Left ventricle myocardium inferior (tissue), 1 donor: ENCODE results near the gene WDR37. TPM values are rescaled to one million over a fixed set of nuclear protein-coding genes. Genes with fewer than 3 reads are reported as not detected.
"Not testable (repeated sequence)": the region's sequence is repeated elsewhere in the genome, so short reads cannot be mapped to it uniquely, and the experiment has no call there.

ENCODE experiments used
- DNase-seq: peaks from one replicate; pipeline ENCODE4 v3.0.0-alpha.2; 2020
- H3K27ac ChIP-seq: fragments of 200-600 bp; replicated peaks from 2 replicates; pipeline ENCODE4 v1.8.0; 2021
- H3K27me3 ChIP-seq: fragments of 200-600 bp; 2 replicates; pipeline ENCODE4 v1.8.0; 2021; ENCODE audit warnings: low read depth
- H3K36me3 ChIP-seq: fragments of 200-600 bp; 2 replicates; pipeline ENCODE4 v1.8.0; 2021
- H3K4me1 ChIP-seq: fragments of 200-600 bp; 2 replicates; pipeline ENCODE4 v1.8.0; 2021
- H3K4me3 ChIP-seq: fragments of 200-600 bp; 2 replicates; pipeline ENCODE4 v1.8.0; 2021; ENCODE audit warnings: mild to moderate bottlenecking, moderate library complexity
- H3K9me3 ChIP-seq: fragments of 200-600 bp; replicated peaks from 2 replicates; pipeline ENCODE4 v1.8.0; 2021
- intact Hi-C: fragments of 100-400 bp; cut with micrococcal nuclease; formaldehyde crosslinking; loops from one replicate; pipeline ENCODE4 v1.11.0; 2022
- total RNA-seq: library from RNA; stranded (reverse); fragmentation: NEBNext Ultra II Directional; extraction: Animal tissue kit (Norgen Biotek cat#: 25700); gene quantifications from one replicate; pipeline ENCODE4 v1.2.1, GENCODE V29; 2021
- TF ChIP-seq, protein P1 (sequence below): fragments of 200-600 bp; IDR thresholded peaks from 2 replicates; pipeline ENCODE4 v1.8.0; 2021; ENCODE audit warnings: antibody characterized with exemption, mild to moderate bottlenecking, borderline replicate concordance
- donor health status: DM: no; HTN: yes; CAD: no; lungs with severe emphysema.

WDR37 gene
- total RNA-seq, 1 donor from 2014 or later, result 28.2 TPM

GRCh38 chr10:1160561-1161314 lies 104.6 kb downstream of the WDR37 start:
- DNase-seq, result no peak
- Histone ChIP-seq H3K4me3 (no peak overlapping the region), H3K4me1 (no peaks in the 10 kb centered on the region), H3K36me3 (no peaks in the 10 kb centered on the region), H3K9me3 (no peaks in the 10 kb centered on the region), H3K27ac (no peak overlapping the region), H3K27me3 (peaks cover 65% of the 10 kb centered on the region)
- intact Hi-C loops, result no loop called here
- TF ChIP-seq, protein P1, sequence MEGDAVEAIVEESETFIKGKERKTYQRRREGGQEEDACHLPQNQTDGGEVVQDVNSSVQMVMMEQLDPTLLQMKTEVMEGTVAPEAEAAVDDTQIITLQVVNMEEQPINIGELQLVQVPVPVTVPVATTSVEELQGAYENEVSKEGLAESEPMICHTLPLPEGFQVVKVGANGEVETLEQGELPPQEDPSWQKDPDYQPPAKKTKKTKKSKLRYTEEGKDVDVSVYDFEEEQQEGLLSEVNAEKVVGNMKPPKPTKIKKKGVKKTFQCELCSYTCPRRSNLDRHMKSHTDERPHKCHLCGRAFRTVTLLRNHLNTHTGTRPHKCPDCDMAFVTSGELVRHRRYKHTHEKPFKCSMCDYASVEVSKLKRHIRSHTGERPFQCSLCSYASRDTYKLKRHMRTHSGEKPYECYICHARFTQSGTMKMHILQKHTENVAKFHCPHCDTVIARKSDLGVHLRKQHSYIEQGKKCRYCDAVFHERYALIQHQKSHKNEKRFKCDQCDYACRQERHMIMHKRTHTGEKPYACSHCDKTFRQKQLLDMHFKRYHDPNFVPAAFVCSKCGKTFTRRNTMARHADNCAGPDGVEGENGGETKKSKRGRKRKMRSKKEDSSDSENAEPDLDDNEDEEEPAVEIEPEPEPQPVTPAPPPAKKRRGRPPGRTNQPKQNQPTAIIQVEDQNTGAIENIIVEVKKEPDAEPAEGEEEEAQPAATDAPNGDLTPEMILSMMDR, result no peak

DNA sequence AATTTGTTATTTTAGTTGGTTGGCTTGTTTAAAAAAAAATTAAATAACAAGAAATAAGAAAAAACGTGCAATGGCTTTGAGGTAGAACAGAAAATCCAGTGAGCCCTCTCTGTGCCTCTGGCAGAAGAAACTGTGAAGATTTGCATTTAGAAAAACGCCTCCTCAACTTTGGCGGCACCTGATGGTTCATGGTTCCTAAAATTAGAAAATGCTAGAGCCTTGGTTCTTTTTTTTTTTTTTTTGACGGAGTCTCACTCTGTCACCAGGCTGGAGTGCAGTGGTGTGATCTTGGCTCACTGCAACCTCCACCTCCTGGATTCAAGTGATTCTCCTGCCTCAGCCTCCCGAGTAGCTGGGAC lies 105.1 kb downstream of the WDR37 start:
- intact Hi-C loops, H3K27ac ChIP-seq, H3K9me3 ChIP-seq, H3K4me1 ChIP-seq, H3K4me3 ChIP-seq, DNase-seq, H3K36me3 ChIP-seq: not testable (repeated sequence)
- H3K27me3 ChIP-seq, result peaks cover 67% of the 10 kb centered on the region

- Histone ChIP-seq H3K4me1 (no peaks in the 10 kb centered on the region), H3K9me3 (no peaks in the 10 kb centered on the region), H3K27ac (no peak overlapping the region), H3K27me3 (peaks cover 71% of the 10 kb centered on the region), H3K4me3 (no peak overlapping the region), H3K36me3 (no peaks in the 10 kb centered on the region)
- intact Hi-C loops, result no loop called here
- DNase-seq, result no peak
- TF ChIP-seq, protein P1, result no peak
Measured at GRCh38 chr10:1162481-1163203, 106.5 kb downstream of the WDR37 start.

GRCh38 chr10:1163204-1163660 lies 107.0 kb downstream of the WDR37 start:
- Histone ChIP-seq H3K4me3 (no peak overlapping the region), H3K9me3 (no peaks in the 10 kb centered on the region), H3K36me3 (no peaks in the 10 kb centered on the region), H3K4me1 (no peaks in the 10 kb centered on the region), H3K27me3 (peaks cover 71% of the 10 kb centered on the region), H3K27ac (no peak overlapping the region)
- no peak for DNase-seq
- intact Hi-C loops, result no loop called here
- TF ChIP-seq, protein P1, result no peak

GRCh38 chr10:1163831-1164230 lies 107.6 kb downstream of the WDR37 start:
- no peaks in the 10 kb centered on the region for H3K4me1 ChIP-seq
- H3K4me3 ChIP-seq, result no peak overlapping the region
- H3K27ac ChIP-seq, result no peak overlapping the region
- TF ChIP-seq, protein P1, result no peak
- H3K9me3 ChIP-seq, result no peaks in the 10 kb centered on the region
- H3K36me3 ChIP-seq, result no peaks in the 10 kb centered on the region
- H3K27me3 ChIP-seq, result peaks cover 72% of the 10 kb centered on the region
- intact Hi-C loops, result no loop called here
- no peak for DNase-seq
